Measurements from ENCODE around the gene EFL1.
"Not testable (repeated sequence)": the region's sequence is repeated elsewhere in the genome, so short reads cannot be mapped to it uniquely, and the experiment has no call there.

Gene EFL1

GRCh38 chr15:82281276-82281675, 18.7 kb upstream of the EFL1 start:
- H3K4me3 ChIP-seq (ENCODE audit: low read depth, low read length); H3K9me3 ChIP-seq; H3K4me1 ChIP-seq; H3K36me3 ChIP-seq; H3K27me3 ChIP-seq; DNase-seq: not testable (repeated sequence)
- TF ChIP-seq CTCF (IDR thresholded peaks at IDR 0.05; ENCODE audit: low read depth, low read length) = peak; percentile 44; the same call in 1 of the 2 replicates

- H3K9me3 ChIP-seq = no peaks in the 10 kb centered on the region; the same call in none of the 2 replicates
- no peaks in the 10 kb centered on the region for H3K4me1 ChIP-seq
- H3K36me3 ChIP-seq = no peaks in the 10 kb centered on the region
- H3K4me3 ChIP-seq (ENCODE audit: low read depth, low read length) = no peak overlapping the region
- no peak for TF ChIP-seq CTCF (IDR thresholded peaks at IDR 0.05; ENCODE audit: low read depth, low read length)
- DNase-seq = no peak
- H3K27me3 ChIP-seq = peaks cover 13% of the 10 kb centered on the region
Observed at GRCh38 chr15:82275410-82275809, 12.9 kb upstream of the EFL1 start.

GRCh38 chr15:82272154-82272553, 9.6 kb upstream of the EFL1 start:
- Histone ChIP-seq H3K4me1 (no peaks in the 10 kb centered on the region), H3K36me3 (no peaks in the 10 kb centered on the region), H3K4me3 (ENCODE audit: low read depth, low read length) (no peak overlapping the region), H3K9me3 (no peaks in the 10 kb centered on the region; the same call in none of the 2 replicates), H3K27me3 (peaks cover 8% of the 10 kb centered on the region; the same call in 1 of the 2 replicates)
- no peak for TF ChIP-seq CTCF (IDR thresholded peaks at IDR 0.05; ENCODE audit: low read depth, low read length)
- DNase-seq = no peak

GRCh38 chr15:82268454-82268853, 5.9 kb upstream of the EFL1 start:
- not testable (repeated sequence) for H3K4me1 ChIP-seq; H3K36me3 ChIP-seq; H3K27me3 ChIP-seq; H3K9me3 ChIP-seq; DNase-seq; H3K4me3 ChIP-seq (ENCODE audit: low read depth, low read length)

- H3K36me3 ChIP-seq; H3K27me3 ChIP-seq; DNase-seq; H3K9me3 ChIP-seq; H3K4me3 ChIP-seq (ENCODE audit: low read depth, low read length); H3K4me1 ChIP-seq: not testable (repeated sequence)
Observed at GRCh38 chr15:82267137-82267536, 4.6 kb upstream of the EFL1 start.

GRCh38 chr15:82263350-82263749, 816 bp upstream of the EFL1 start:
- Histone ChIP-seq H3K4me3 (ENCODE audit: low read depth, low read length) (peak overlapping the region; percentile 82), H3K36me3 (no peaks in the 10 kb centered on the region), H3K4me1 (no peaks in the 10 kb centered on the region), H3K9me3 (no peaks in the 10 kb centered on the region), H3K27me3 (no peaks in the 10 kb centered on the region)
- TF ChIP-seq CTCF (IDR thresholded peaks at IDR 0.05; ENCODE audit: low read depth, low read length) = no peak
- no peak for DNase-seq

- peak overlapping the region; percentile 82 for H3K4me3 ChIP-seq (ENCODE audit: low read depth, low read length)
- peak; percentile 38 for DNase-seq
Observed at GRCh38 chr15:82261566-82262421, 740 bp downstream of the EFL1 start.

GRCh38 chr15:82248261-82248660, 14.3 kb downstream of the EFL1 start:
- not testable (repeated sequence) for H3K27me3 ChIP-seq; H3K4me1 ChIP-seq; DNase-seq; H3K4me3 ChIP-seq (ENCODE audit: low read depth, low read length); H3K9me3 ChIP-seq; H3K36me3 ChIP-seq

More at GRCh38 chr15:82261566-82262421, 740 bp downstream of the EFL1 start:
- not testable (repeated sequence) for H3K4me1 ChIP-seq, H3K36me3 ChIP-seq, H3K9me3 ChIP-seq, H3K27me3 ChIP-seq

- H3K27me3 ChIP-seq; DNase-seq; H3K4me3 ChIP-seq (ENCODE audit: low read depth, low read length); H3K9me3 ChIP-seq; H3K36me3 ChIP-seq; H3K4me1 ChIP-seq: not testable (repeated sequence)
Observed at GRCh38 chr15:82245956-82246355, 16.6 kb downstream of the EFL1 start.

- not testable (repeated sequence) for H3K36me3 ChIP-seq; H3K27me3 ChIP-seq; H3K9me3 ChIP-seq; H3K4me3 ChIP-seq (ENCODE audit: low read depth, low read length); H3K4me1 ChIP-seq; DNase-seq
Observed at GRCh38 chr15:82243644-82244043, 18.9 kb downstream of the EFL1 start.

- DNase-seq; H3K36me3 ChIP-seq; H3K9me3 ChIP-seq; H3K27me3 ChIP-seq; H3K4me1 ChIP-seq; H3K4me3 ChIP-seq (ENCODE audit: low read depth, low read length): not testable (repeated sequence)
Observed at GRCh38 chr15:82241836-82242499, 20.6 kb downstream of the EFL1 start.

Measured in BE2C (cell line).